Measurements from ENCODE around the gene TUBB2B.
"Not testable (repeated sequence)": the region's sequence is repeated elsewhere in the genome, so short reads cannot be mapped to it uniquely, and the experiment has no call there.

TUBB2B gene

DNA sequence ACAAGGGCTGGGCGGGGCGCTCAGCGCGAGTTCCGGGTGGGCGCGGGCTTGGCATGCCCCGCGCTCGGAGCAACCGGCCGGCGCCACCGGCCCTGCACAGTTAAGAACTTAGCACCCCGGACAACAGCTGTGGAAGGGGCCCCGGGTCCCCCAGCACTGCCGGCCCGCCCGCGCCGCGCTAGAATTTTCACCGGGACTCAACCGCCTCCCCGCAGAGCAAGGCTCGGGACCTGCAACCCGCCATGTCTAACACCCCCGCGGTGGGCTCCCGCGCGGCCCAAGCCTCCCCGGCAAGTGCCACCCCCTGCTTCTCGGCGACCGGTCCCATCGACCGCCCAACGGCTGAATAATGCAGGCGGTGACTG, 26.1 kb upstream of the TUBB2B start:
- DNase-seq = no peak

DNA sequence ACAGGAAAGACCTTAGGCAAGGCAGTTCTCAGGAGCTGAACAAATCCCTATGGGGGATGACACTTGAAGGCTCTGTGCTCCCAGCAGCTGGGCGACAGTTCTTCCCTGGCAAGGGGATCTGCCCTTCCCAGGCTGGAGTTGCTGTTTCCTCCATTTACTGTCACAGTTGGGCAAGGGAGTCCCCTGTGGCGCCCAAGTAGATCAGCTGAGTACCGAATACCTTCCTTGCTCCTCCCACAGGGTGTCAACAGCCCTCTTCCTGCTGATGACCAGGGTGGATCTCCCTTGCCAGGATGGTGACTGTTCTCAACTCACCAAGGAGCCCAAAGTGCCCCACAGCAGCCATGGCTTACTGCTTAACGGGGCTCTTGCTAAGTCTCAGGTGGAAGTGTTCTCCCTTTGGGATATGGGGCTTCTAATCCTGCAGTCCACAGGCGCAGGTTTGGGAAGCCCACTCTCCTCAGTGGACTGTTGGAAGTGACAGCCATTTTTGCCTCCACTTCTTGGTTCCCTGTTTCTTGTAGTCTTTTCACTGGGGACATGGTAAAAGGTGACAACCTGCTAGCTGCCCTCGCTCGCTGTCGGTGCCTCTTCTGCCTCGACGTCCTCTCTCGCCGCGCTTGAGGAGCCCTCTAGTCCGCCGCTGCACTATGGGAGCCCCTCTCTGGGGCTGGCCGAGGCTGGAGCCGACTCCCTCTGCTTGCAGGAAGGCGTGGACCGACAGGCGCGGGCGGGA, 25.6 kb upstream of the TUBB2B start:
- DNase-seq = no peak

DNA sequence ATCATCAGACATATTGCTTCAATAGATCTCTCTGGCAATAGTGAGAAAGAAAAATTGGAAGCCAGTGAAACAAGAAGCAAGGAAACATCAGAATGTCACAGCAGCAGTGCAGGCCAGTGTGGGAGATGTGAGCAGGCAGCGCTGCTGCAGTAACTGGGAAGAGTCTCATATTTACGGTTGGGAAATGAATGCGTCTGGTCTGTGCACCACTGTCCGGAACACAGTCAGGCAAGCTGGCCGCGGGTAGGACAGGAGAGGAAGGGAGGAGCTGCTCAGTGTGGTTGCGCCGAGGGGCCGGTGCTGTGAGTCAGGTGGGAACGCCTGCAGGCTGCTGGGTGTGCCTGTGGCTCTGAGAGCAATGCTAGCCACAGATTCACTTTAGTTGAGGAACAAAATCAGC, 24.9 kb upstream of the TUBB2B start:
- no peak for DNase-seq

DNA sequence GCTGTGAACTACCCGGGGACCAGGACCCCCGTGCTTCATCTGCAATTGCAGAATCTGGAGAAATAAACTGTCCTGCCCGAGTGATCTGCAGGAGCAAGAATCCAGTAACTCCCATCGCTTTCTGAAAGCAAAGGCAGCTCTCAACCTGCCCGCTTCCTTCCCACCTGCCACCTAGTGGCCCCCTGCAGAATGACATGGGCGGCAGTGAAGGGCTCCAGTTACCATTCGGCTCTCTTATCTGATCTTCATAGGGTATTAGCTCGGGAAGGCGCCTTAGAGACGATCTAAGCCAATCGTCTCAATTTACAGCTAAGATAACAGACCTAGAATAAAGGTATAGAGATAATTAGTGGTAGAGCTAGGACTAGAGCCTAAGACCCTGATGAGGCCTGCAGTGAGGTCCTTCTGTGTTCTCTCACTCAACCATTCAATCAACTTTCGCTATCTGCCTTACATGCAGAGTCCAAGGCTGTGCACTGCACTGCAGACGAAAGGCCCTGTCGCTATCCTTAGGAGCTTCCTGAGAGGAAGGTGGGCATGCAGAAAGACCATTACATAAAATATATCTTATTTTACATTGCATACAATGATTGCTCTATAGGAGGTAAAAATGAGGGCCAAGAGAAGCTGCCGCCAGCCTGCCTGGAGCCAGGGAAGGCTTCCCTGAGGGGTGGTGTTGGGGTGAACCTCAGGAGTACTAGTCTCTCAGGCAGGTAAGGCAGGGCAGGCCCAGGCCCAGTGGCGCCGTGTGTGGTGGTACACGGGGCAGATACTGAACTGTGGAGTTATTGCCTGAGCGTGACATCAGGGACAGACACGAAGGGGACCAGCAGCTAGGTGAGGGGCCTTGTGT, 24.2 kb upstream of the TUBB2B start:
- peak; percentile 70 to 77 for DNase-seq

DNA sequence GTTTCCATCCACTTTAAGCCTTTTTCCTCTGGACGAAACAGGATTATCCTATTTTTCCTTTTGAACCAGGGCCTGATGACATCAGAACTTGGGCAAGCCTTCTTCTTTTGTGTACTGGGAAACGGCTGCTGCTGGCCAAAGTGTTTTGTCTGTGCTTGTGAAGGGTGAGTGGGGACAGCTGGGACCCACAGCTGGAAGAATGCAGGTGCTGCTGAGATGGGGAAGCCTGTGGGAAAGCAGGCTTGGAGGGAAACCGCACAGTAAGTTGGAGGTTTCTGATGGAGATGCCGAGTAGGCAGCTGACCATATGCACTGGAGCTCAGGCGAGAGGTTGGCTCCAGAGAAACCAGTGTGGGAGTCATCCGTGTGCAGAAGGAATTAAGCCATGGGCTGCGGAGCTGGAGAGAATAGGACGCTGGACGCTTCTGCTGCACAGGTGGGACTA, 22.8 kb upstream of the TUBB2B start:
- no peak for DNase-seq

DNA sequence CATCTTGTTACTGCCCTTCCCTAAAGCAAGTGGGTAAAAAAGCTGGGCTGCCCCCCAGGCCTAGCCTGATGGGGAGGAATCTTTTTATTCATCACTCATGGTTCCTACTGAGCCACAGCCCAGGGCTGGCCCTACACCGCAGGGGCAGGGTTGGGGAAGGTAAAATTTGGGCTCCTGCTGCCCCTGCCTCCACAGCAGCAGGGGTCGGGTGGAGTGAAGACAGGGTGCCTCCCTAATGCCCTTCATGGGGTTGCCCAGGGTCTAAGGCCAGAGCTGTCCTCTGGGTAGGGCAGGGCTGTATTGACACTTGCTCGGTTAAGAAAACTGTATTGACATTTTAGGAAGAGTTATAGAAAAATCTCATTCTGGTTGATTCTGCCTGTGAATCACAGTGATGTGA, 22.4 kb upstream of the TUBB2B start:
- DNase-seq = no peak

DNA sequence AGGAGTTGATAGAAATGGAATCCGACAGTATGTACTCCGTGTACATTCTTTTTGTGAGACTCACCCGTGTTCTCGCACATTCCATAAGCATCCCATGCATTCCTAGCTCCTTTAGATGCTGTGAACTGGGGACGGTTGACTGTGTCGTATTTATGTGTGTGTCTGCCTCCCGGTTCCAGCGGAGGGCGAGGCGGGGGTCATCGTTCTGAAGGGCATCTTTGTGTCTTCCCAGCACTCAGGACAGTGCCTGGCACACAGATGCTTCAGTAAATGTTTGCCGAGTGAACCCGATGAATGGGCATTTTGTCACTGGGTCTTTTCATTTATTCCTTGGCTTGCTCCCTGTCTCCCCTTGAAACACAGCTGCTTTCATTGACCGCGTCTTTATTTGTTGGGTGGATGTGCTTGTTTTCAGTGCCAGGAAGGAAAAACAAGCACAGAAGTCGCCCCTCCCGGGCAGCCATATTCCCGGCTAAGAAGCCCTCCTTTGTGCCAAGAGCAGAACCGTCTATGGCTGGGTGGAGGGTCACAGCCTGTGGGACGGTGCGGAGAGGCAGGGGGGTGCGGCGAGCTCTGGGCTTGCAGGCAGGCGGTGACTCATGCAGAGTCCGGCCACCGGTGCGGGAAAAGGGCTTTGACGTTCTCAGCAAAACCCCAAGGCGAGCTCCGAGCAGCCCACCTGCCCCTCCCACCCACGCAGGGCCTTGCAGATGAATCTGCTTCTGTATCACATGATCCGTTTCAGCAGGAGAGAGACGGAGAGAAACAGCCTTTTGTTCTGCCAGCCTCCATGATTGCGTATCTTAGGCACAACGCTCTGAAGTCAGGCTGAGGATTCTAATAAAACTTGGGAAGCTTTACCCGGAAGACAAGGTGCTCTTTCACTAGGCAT, 20.0 kb upstream of the TUBB2B start:
- no peak for DNase-seq

DNA sequence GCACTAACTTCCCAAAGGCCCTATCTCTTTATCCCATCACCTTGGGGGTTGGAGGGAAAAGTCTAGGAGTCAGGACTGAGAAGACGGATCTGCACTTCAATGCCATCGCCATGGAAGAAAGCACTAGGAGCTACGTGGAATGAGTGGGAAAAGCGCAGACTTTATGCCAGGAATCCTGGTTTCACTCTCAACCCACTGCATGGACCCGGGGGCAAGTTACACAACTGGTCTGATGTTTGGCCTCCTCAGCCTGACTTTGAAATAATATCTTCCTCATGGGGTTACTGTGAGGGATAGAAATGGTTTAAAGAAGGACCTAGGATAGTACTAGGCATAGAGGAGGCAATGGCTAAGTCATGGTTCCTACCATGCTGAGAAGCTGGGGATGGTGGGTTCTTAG, 17.8 kb upstream of the TUBB2B start:
- DNase-seq = no peak

DNA sequence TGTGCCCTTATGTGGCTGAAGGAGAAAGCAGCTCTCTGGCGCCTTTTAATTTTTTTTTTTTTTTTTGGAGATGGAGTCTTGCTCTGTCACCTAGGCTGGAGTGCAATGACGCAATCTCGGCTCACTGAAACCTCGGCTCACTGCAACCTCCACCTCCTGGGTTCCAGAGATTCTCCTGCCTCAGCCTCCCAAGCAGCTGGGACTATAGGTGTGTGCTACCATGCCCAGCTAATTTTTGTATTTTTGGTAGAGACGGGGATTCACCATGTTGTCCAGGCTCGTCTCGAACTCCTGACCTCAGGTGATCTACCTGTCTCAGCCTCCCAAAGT, 17.3 kb upstream of the TUBB2B start:
- DNase-seq = not testable (repeated sequence)

DNA sequence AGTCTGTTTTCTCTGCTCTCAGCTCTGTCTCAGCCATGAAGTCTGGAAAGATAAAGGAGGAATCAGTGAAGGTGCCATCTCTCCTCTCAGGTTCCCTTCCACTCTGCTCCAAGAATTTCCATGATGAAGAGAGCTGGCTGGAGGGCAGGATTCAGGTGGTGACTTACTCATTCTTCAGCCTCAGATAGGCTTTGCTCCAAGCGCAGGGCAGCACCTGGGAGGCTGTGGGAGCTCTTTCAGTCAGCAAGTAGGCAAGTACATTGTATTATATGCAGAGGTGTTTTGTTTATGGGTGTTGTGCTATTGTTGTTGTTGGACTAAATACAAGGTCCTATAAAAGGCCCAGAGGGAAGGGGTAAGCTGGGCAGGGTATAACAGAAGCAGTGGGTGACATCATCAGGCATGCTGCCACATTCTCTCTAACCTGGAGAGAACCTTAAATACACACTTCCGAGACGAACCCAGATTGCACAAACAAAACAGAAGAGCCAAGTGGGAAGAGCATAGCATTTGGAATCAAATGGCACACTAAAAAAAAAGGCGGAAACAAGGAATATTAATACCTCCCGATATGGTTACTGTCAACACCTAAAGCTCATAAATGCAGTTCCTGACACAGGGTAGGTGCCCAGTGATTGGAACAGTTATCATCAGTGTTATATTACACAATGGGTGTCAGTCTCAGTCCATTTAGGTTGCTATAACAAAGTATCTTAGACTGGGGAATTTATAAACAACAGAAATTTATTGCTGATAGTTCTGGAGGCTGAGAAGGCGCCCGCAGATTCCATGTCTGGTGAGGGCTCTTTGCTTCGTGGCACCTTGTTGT, 16.8 kb upstream of the TUBB2B start:
- no peak for DNase-seq

DNA sequence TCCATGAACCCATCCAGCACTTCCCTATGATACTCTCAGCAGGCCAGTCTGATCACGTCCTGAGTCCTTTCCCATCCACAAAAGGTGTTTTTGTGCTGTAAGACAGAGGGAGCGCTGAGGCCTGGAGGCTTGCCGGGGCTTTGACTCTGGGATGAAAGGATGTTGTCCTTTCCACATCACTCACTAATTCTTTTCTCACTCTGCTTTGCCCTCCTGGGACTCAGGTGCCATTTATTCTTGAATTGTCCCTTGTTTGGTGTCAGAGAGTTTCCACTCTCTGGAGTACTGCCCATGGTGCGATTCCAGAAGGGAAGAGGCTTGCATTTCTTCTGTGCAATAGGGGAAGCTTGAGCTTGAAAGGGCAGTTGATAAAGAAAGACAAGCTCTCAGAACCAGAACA, 15.3 kb upstream of the TUBB2B start:
- DNase-seq = no peak

DNA sequence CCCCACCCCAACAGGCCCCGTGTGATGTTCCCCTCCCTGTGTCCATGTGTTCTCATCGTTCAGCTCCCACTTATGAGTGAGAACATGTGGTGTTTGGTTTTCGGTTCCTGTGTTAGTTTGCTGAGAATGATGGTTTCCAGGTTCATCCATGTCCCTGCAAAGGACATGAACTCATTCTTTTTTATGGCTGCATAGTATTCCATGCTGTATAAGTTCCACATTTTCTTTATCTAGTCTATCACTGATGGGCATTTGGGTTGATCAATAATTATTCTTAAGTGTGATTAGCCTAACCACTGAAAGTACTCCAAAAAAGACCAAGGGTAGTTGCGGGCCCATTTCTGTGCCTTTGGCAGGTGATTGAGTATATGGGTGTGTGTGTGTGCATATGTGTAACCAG, 14.3 kb upstream of the TUBB2B start:
- DNase-seq = not testable (repeated sequence)

DNA sequence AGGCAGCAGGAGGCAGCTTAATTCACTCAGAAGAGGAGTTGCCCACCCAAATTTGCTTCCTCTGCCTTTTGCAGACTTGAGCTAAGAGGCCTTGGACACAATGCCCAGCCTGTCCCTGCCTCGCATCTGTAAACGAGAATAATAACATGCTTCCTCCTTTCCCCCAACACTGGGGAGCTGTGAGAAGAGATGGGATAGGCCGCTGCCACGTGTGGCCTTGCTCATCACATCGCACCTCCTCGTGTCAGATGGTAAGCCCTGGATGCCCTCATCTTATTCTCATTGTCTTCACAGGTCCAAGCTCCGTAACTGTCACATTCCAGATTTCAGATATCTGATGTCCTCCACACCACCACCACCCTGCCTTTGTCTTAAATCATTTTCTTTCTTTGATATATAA, 13.1 kb upstream of the TUBB2B start:
- no peak for DNase-seq

DNA sequence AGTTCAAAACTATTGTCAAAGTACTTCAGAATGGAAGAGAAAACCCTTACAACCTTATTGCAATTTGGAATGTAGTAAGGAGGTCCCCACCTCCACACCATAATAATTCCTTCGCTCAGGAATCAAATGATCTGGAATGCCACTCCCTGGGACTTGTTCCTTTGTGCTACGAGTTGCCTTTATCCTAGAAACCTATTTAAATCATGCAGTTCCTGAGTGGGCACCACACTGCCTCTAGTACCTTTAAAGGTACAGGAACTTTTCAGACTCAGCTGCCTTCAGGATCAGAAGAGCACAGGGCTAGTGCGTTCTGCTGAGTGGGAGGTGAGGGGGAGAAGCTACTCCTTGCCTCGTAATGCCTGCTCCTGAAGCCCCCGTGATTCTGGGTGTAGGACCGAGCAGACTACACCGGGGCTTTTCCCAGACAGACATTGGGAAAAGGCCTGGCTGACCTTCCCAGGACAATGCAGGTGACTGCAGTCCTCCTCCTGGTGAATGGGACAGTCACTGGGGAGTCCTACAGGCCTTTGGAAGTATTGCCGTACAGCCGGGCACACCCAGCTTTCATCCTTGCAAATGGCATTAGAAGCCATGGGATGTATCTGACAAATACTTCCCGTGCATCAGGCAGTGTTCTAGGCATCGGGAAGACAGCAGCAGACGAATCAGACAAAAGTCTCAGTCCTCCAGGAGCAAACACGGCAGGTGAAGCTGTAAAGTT, 11.8 kb upstream of the TUBB2B start:
- no peak for DNase-seq

DNA sequence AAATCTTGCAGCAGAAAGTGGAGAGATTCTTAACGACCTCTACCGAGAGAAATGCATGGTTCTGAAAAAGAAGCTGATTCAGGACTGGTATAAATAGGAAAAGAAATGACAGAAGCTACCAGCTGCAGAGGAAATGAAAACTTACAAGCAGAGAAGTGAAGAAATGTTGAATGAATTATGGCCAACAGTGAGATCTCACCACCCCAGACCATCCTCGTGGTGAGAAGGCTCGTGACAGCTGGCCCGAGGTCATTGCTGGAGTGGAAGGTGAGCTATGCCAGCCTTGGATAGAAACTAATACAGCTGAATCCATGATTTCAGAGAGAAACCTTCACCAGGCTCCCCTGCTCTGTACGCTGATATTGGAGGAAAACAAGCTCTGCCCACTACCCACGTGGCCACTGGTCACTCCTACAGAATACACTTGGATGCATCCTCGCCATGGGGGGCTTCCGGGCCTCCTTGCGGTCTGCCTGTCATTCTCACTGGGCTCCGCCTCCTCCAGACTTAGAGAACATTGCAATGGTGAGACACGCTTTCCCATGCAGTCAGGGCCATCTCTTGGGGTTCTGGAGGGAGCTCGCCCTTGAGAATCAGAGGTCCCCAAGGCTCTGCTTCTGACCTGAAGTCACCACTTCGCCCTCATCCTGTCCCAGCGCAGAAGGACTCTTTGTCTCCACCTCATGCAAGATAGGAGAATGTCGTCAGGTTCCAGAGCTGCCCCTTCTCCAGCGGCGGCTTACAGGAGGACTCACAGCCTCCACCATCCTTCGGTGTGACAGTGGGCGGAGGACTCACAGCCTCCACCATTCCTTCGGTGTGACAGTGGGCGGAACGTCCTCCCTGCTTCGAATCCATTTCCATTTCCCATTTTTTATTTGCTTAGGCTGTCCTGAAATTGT, 10.6 kb upstream of the TUBB2B start:
- no peak for DNase-seq

DNA sequence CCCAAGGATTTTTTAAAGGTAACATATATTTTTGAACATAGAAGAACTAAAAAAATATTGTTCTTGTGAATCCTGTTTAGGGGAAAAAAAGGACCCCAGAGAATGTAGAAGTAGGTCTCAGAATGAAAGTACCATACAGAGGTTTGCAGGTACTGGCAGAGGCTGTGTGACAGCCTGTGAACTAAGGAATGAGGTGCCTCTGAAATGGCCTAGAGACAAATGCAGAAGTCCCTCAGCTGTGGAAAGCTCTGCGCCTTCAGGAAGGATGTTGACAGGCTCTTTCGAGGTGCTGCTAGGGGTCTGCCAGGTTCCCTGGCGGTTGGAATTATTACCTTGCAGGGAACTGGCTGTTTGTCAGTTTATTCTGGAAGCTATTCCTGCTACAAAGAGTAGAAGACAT, 8.6 kb upstream of the TUBB2B start:
- DNase-seq = no peak

DNA sequence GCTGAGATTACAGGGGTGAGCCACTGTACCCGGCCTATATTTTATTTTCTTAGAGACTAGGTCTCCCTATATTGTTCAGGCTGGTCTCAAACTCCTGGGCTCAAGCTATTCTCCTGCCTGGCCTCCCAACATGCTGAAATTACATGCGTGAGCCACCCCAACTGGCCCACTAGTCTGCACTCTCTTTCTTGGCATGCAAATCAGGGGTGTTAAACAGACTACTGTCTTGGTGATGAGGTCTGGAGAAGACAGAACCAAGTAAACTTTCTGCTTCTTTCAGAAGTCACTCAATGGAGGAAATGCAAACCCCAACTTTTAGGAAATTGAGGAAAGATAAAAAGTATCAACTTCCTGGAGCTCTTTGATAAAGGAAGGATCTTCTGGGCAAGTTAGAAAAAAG, 8.0 kb upstream of the TUBB2B start:
- DNase-seq = no peak

DNA sequence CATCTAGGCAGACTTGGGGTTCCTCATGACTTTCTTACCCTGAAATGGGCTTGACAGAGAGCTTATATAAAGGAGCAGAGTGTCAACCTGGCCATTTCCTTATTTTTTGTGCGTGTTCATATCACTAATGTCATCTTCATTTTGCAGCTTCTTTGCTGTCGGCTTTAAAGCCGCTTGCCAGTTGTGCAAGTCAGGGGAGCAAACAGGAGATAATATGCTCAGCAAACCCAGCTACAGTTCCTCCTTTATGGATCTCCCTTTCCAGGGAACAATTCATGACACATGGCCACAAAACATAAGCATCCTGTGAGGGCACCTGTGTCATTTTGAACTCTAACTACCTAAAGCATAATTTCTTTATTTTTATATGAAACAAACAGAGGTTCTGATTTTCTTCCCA, 6.5 kb upstream of the TUBB2B start:
- DNase-seq = no peak

DNA sequence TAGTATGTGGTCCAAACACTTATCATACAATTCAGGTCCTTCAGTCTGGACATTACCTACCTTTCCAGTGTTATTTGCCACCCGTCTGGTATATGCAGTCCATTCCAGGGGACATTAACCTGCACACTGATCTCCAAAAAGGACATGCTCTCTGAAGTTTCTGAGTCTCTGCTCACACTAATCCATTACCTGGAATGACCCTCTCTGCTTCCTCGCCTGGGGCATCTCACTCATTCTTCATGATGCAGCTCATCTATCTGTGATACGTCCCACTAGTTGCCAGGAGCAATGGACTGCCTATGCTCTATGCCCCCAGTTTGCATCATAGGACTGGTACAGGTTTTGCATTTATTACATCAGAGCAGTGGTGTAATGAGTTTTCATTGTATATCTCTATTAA, 5.9 kb upstream of the TUBB2B start:
- DNase-seq = no peak

DNA sequence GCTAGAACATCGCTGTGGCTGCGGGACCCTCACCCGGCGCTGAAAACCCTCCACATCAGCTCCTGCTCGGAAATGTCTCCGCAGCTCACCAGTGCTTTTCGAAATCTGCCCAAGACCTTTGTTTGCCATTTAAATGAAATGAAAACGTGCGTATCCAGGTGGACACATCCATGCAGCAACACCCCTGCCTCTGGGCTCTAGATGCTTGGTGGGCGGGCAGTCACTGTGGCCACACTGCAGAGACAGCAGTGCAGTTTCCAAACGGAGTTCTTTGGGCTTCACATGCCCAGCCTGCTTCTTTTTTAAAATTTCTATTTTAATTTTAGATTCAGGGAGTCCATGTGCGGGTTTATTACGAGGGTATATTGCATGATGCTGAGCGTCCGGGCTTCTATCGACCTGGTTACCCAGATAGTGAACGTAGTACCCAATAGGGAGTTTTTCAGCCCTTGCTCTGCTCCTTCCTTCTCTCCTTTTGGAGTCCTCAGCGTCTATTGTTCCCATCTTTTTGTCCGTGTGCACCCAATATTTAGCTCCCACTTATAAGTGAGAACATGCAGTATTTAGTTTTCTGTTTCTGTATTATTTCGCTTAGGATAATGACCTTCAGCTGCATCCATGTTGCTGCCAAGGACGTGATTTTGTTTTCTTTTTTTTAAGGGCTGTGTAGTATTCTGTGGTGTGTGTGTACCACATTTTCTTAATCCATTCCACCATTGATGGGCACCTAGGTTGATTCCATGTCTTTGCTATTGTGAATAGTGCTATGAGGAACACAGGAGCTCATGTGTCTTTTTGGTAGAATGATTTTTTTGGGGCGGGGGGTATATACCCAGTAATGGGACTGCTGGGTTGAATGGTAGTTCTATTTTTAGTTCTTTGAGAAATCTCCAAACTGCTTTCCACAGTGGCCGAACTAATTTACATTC, 4.8 kb upstream of the TUBB2B start:
- no peak for DNase-seq
